GM21619 (cell line): Measurements from ENCODE around the gene GALNT4.

Source experiments
- ATAC-seq: cut with Tn5 transposase; IDR thresholded peaks from one replicate; pipeline ENCODE4 v1.9.1; 2021; ENCODE audit not compliant: unreplicated experiment

Gene GALNT4

DNA sequence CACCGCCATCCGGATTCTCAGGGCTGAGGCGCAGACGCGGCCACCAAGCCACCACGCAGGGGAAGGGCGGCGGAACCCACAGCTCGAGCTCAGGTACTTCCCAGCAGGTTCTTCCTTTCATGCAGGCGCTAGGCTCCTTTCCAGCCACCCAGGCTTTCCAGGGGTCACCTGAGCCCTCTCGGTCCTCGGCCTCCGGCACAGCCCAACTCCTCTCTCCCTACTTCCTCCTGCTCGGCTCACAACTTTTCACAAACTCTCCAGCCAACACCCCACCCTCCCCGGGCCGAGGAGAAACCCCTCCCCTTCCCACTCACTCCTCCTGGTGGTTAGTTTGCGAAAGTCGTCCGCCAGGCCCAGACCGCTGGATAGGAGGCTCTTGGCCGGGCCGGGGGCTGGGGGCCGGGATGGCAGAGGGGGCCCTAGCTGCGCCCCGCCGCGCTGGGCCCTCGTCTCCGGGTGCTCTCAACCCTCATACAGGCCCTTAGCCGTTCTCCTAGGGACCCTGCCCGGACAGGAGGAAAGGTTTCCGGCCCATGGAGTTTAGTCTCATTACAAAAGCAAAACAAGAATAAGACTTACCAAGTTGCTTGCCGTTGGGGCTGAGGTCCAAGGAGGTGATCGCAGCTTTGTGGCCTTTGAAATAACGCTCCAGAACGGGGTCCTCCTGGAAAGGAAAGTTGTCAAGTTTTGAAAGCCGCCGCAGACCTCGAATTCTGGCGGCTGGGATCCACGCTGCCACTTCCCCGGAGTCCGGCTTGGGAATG is at the start of gene GALNT4:
Gene GALNT4 (minus strand): TSS at position 256 of the 764 bp plus-strand sequence. CDS start 247 bp downstream, at position 9.
- ATAC-seq = peak; percentile 63

DNA sequence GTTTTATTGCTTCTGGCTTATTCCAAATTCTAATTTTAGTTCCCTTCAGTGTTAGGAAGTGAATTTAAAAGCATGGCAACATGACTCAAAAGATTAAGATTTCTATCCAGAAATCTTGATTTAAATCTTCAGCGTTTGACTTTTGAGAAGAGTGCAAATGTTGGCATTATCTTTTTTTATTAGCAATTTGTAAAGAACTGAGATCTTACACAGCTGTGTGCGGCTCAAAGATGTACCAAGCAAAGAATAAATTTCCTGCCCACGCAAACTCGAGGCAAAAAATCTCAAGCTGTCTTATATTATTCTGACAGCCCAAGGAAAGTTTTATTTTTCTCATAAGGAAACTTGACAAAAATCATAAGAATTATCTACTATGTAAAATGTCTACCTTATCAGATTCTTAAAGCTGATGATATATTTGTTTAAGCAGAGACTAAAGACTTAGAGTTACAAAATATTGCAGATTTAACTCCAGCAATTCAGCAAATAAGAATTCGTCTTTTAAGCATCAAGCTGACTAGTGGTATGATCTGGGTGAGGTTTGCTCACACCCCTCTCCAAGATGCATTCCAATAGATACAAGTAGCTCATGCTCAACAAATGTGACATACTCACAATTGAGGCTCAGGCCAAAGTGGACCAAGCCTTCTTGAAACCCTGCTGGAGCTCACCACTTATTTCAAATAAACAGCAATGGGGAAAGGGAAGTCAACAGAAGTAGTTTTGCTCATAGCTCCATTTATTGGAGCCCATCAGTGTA is 48.6 kb upstream of the GALNT4 start:
- ATAC-seq = no peak

DNA sequence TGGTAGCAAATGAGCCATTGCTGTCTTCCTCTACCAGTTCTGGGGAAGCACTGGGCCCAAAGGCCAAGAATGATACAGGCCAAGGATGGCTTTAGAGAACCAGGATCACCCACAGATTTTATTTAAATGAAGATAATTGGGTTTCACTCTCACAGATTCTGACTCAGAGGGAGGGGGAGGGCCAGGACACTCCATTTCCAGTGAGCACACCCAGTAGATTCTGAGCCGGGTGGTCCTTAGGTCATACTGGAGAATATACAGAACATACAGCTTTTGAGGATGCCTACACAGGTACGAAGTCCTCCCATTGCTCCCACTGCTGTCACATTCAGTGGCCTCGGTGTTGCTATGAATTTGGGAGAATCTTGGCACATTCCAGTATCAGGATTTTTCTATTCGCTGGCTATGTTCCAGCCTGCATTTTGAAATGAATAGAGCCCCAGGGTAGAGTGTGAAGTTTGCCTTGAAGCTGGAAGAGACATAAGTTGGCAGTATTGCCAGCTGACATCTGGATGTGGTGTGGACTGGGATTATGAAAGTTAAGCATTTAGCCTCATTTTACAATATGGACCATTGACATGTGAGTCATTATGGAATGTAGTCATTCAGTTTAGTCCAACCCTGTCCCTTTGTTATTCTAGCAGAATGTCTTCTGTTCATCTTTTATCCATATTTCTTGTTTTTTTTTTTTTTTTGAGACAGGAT is 47.0 kb upstream of the GALNT4 start:
- ATAC-seq = no peak

DNA sequence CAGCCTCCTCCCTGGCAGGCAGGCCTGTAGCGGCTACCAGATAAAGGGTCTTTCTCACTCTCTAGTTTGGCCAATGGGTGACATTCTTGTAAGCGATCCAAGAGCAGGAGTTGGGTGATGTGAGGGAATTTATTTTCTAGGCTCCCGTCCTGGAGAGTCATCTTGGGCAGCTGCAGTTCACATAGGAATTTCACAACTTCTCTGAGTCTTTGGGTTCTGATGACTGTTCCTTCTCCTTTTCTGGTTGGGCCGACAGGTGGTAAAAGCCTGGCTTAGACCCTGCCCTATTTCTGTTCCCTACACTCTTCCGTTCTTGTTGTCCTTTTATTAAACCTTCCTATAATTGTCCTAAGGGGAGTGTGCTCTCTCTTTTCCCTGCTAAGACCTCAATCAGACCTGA is 43.9 kb upstream of the GALNT4 start:
- ATAC-seq = no peak

DNA sequence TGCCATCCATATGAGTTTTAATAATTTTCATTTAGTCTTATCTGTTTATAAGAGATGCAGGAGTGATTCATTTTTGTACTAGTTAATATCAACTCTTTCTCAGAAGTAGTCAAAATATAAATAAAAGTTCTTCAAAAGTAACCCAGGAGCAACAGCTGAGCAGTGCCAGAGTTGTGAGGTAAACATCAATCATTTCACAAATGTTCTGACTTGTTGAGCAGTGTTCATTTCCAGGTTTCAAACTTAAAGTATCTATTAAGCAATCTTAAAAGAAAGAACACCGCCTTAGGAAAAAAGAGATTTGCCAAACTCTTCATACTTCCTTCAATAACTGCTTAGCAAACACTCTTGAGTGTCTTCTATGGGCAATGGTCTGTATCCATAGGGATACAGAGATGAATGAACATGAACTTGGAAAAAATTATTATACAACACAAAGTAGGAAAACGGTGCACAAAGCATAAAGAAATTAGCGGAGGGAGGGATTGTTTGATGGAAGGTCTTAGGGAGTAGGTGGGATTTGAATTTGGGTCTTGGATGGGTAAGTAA is 43.2 kb upstream of the GALNT4 start:
- no peak for ATAC-seq

DNA sequence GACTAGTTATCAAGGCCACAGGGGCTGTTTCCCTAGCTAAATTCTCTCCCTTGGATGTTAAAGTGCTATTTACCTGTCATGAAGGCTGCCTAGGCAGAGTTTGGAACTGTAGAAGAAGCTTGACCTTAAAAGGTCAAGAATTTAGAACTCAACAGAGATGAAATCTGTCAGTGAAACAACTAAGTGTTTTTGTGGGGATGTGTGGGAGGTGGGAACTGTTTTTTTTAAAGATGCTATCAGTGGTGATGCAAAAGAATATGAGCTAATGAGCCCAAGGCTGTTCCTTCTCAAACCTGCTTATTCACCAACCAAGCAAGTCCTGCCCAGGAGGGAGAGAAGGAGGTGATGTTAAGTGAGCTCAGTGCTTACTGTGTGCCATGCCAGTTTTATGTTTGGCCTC is 42.0 kb upstream of the GALNT4 start:
- ATAC-seq = no peak

DNA sequence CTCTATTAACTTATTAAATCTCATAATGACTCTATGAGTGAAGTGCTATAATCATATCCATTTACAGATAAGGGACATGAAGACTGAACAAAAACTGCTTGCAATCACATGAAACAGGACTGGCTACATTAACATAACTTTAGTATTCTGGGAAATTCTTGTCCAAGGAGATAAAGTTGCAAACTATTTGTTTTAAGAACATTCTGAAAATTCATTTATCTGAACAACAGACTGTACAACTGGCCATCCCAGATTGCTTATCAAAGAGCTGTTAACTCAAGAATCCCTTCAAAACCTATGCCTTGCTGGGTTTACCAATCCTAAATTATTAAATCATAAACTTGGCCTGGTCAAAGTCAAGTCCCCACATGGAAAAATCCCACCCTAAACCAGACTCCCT is 40.4 kb upstream of the GALNT4 start:
- no peak for ATAC-seq

DNA sequence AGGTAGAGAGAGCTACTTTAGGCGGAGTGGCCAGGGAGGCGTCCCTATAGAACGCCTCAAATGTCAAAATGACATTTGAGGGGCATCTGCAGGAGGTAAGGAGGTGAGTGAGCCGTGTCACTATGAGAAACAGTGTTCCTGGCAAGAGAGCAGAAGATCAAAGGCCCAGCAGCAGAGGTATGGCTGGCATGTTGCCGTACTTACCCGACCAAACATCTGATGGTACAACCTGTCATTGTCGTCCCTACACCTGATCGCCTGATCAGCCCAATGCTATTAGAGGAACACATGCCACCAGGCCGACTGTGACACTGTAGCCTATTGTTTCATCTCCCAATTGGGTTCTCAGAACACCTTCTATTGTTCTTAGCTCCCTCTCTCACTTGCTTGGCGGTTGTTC is 35.2 kb upstream of the GALNT4 start:
- no peak for ATAC-seq

DNA sequence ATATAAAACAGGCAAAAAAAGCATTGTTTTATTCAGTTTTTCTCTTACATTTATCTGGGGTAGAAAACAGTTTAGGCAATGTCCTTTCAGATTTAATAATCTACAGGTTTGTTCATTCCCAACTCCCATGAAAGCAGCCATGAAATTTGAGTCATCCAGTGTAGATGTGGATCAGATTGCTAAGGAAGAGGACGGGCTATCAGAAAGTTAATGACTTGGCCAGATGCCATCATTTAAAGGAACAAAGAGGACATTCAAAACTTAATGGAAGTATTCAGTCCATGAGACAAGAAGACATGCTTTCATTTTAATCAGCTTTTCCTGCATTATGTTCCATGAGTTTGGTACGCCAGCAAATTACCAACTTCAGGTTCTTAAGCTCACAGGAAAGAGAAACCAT is 32.4 kb upstream of the GALNT4 start:
- ATAC-seq = no peak

DNA sequence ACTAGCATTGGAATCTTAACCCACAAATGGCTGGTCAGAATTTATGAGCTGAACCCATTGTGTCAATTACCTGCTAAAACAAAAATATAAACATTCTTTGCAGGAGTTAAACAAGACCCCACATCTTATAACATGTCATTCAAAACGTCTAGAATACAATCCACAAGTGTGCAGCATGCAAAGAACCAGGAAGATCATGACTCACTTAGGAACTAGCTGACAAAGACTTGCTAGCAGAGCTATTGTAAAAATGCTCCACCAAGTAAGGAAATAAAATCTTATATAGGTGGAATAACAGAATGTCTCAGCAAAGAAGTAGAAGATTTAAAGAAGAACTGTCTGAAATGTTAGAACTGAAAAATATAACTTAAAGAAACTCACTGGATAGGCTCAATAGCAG is 27.8 kb upstream of the GALNT4 start:
- ATAC-seq = no peak

DNA sequence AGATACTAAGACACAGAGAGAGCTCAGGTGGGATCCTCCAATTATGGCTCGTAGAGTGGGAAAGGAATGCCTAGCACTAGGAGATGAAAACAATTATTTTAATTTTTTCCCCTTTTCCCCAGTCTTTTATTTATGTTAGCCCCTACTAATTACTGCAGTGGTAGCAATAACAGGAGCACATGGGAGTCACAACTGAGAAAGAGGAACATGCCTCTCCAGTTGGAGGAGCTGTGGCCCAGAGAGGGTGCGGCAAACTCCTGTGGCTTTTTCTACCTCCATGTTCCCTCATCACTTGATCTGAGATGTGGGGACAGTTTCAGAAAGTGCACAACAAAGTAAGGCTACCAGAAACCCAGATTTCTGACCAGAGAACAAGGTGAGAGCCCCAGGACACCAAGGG is 27.2 kb upstream of the GALNT4 start:
- ATAC-seq = no peak

DNA sequence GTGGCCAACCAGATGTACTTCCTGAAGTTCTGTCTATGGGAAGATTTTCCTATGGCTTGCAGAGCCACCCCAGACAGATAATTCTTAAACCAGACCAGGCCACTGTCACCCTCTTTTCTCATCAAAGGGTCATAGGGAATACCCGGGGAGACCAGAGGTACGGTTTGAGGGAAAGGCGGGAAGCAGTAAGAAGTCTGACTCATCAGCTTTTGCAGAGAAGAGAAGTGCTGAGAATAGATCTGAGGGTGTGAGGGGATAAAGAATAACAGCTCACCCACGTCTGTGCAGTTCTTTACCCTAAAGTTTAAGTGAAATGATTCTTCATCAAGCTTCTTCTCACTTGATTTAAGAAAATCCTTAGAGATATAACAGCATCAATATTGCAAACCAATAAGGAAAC is 22.5 kb upstream of the GALNT4 start:
- no peak for ATAC-seq

DNA sequence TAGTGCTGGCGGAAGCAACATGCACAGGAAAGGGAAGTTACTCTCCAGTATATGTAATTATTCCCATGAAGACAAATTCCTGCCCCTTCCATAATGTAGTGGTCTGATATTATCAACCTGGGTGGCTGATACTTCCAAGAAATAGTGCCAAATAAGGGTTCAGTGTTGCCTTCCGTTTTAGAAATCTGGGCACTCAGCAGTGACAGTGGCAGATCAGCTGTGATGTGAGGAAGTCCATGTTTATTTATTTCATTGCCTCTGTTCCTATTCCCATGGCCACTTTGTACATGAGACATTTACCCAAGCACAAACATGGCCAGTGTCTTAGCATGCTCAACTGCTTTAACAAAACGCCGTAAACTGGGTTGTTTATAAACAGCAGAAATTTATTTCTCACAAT is 21.6 kb upstream of the GALNT4 start:
- ATAC-seq = no peak

DNA sequence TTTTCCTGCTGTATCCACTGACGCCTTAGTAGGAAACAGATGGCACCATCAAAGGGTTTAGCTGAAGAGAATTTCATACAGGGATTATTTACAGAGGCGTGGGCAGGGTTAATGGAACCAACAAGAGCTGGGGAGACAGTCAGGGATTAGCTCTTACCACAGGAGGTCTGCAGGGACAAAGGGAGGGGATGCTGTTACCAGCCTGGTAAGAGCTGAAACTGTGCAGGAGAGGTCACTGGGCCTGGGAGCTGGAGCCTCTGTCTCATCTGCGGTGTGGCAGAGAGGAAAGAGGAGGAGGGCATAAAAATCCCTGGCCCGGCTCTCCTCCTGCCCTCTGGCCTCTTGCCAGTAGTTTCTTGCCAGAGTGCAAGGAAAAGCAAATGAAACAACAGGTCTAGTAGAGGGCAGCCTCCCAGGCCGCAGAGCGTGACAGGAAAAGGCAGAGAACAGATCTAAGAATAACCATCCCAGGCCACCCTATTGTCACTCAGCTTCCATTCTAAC is 20.1 kb upstream of the GALNT4 start:
- no peak for ATAC-seq

DNA sequence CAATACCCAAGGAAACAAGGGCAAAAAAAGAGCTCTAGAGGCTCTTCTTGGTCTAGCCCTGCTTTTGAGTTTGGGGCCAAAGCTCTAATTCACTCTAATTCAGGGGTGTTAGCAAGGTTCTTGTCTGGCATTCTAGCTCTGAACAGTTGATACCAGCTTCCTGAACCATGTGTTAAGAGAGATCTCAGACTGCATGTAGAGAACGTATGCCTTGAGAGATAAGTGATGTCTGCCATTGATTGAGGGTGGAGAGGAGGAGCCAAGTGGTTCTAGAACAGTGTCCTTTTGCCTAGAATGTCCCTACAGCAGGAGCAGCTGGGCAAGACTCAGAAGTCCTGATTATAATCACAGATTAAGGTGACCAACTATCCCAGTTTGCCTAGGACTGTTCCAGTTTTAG is 19.4 kb upstream of the GALNT4 start:
- ATAC-seq = no peak

DNA sequence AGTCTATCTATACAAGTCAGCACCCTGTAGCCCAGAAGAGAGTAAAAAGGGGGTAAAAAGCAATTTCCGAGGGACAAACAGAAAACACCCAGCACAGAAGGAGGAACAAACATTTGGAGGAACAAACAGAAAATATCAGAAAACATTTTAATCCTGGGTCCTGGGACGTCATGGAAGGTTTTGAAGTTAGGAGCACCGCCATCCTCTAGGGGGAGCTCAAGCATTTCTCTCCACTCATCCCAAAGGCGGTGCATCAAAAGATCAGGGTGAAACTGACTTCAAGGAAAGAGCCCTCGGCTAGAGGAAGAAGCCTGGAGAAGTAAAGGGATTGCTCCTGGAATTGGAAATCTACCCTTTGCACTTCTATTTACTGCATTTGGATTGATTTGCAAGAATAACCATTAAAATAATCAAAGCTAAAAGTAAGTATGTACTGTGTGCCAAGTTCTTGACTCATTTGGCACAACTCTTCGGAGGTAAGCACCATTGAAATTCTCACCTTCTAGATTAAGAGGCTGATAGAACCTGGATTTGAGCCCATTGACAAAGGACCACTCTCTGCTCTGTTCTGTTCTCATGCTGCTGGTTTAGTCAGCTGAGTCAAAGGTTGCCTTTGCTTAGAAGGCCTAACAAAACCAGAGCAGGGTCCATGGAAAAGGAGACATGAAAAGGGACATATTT is 18.5 kb upstream of the GALNT4 start:
- ATAC-seq = peak; percentile 85

DNA sequence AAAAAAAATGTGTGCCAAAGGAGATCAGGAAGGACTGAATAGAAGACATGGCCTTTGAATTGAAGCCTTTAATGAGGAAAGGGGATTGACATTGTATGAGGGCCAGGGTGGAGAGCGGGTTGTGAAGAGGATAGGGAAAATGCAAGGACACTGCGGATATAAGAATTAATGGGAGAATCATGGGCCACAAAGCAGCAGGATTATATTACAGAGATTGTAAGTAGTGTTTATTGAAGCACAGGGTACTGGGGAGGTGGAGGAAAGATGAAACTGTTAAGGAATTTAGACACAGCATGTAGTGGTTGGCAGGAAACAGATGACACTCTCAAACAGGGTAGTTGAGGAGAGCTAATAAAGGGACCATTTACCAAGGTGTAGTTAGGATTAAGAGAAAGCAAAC is 17.6 kb upstream of the GALNT4 start:
- no peak for ATAC-seq

DNA sequence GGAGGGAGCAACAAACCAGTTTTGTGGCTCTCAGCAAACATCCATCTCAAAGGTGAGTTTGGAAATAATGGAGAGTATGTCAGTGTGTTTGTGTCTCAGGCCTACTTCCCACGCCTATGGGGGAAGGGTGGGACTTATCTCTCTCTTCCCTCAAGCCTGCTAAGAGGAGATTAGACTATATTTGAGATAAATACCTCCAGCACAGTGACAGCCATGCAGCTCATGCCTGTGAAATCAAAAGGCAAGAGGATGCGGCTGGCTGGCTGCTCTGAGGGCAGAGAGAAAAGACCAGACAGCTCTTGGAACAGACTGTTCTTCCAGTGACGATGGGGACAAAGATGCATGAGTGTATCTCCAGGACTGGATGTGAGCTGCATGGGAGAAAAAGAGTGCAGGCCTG is 16.0 kb upstream of the GALNT4 start:
- no peak for ATAC-seq

DNA sequence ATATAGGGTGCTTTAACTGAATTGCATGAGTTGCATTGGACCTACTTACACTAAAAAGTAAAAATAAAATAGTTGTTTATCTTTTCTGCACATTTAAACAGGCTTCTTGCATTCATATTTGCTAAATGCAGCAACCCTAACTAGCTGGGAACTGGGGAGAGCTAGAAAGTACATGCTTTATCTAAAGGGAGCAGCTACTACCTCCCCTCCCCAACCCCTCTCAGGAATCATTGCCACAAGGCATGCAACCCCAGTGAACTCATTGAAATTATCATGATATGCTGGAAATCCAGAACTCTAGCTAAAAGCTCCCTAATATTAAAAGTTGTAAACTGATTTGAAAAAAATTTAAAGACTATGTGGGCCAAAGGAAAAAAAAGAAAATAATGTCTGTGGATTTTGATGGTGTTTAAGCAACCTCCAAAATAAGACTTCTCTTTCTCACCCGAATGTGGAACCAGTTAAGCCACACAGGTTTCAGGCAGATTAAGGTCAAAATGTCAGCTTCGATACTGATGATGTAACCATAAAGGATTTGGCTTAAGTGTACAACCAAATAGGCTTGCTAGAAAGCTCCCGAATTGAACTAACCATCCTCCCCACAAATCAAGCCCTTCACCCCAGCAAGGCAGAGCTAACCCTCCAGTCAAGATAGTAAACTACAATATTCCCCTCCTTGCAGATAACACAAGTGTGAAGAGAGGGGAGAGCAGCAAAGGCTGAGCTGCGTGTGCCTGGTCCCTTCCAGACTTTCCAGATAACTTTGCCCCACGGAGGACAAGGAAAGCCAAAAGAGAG is 15.0 kb upstream of the GALNT4 start:
- ATAC-seq = no peak

DNA sequence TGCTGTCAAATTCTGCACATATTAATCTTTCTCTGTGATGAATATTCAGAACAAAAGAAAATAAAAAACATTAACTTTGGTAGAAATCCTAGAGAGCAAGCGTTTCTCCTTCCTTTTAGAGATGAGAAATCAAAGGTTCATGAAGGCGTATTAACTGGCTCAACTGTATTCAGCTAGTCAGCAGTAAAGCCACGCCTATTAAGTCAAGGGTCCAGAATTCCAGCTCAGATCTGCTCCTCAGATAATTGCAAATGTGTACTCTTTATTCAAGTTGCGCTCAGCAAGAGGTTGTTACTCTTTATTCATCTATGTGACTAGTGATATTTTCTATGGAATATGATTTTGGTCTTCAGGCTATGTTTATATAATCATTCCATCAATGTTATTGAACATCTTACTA is 14.3 kb upstream of the GALNT4 start:
- no peak for ATAC-seq
